ENCODE results near the gene SLC24A1. TPM values are rescaled to one million over a fixed set of nuclear protein-coding genes. Genes with fewer than 3 reads are reported as not detected.

The SLC24A1 gene
- total RNA-seq, result 1 to 10 TPM; 4.3 to 5.4 TPM

GRCh38 chr15:65621638-65622037, at the start of gene SLC24A1:
Gene SLC24A1, plus strand, starts transcription at chr15:65621938. Its CDS starts 2,143 bp downstream, at chr15:65624081.
- Mint-ChIP-seq H3K4me1 (no peaks in the 10 kb centered on the region), H3K27ac (no peak within 1 kb of the TSS), H3K9me3 (no peaks in the 10 kb centered on the region), H3K4me3 (no peak within 1 kb of the TSS), H3K36me3 (ENCODE audit: low read depth) (no peaks in the 10 kb centered on the region), H3K27me3 (no peaks in the 10 kb centered on the region)
- CTCF ChIA-PET, result interaction anchor here (0.8 to 0.9 kb wide), 2 partner anchors 11 to 236 kb away, joined by 3 read pairs; partner anchors contain the start of gene INTS14
- POLR2A ChIA-PET, result no interaction called here
- DNase-seq, result no peak

GRCh38 chr15:65571971-65572370, 49.8 kb upstream of the SLC24A1 start:
- Mint-ChIP-seq H3K4me1 (no peaks in the 10 kb centered on the region), H3K36me3 (ENCODE audit: low read depth) (peaks cover 20% of the 10 kb centered on the region), H3K27ac (no peak overlapping the region), H3K4me3 (no peak overlapping the region), H3K27me3 (no peaks in the 10 kb centered on the region), H3K9me3 (no peaks in the 10 kb centered on the region)
- ChIA-PET CTCF (interaction anchor here (0.6 to 0.9 kb wide), 2 partner anchors 20 to 936 kb away, joined by 4 to 6 read pairs; no protein-coding TSS in a partner anchor), POLR2A (no interaction called here)
- DNase-seq, result no peak

DNA sequence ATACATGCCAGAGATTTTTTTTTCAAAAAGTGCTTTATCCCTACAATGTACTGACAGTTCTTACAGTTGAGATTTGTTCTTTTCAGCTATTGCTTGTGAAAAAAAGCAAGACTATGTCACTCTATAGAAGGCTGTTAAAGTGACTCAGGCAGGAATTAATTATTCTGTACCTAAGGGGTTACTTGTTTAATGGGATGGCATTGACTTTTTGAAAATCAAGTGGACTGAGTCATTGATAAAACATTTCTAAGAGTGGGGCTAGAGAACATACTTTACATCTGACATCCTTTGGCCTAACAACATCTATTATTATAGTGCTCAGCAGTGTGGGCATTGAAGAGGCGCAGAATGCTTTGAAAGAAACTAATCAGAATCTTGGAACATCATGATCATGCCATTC, 45.1 kb upstream of the SLC24A1 start:
- H3K4me3 Mint-ChIP-seq, result no peak overlapping the region
- H3K36me3 Mint-ChIP-seq (ENCODE audit: low read depth), result peaks cover 48% of the 10 kb centered on the region
- no peaks in the 10 kb centered on the region for H3K9me3 Mint-ChIP-seq
- ChIA-PET POLR2A (no interaction called here), CTCF (interaction anchor here (1.0 to 1.2 kb wide), 2 partner anchors 8 to 46 kb away, joined by 3 read pairs; partner anchors contain the start of gene HACD3)
- H3K27me3 Mint-ChIP-seq, result no peaks in the 10 kb centered on the region
- DNase-seq, result no peak
- H3K27ac Mint-ChIP-seq, result no peak overlapping the region
- H3K4me1 Mint-ChIP-seq, result peaks cover 9% of the 10 kb centered on the region

GRCh38 chr15:65577129-65577996, 44.4 kb upstream of the SLC24A1 start:
- peaks cover 9% of the 10 kb centered on the region for H3K4me1 Mint-ChIP-seq
- peak overlapping the region; percentile 39 for H3K27ac Mint-ChIP-seq
- H3K9me3 Mint-ChIP-seq, result no peaks in the 10 kb centered on the region
- peaks cover 52% of the 10 kb centered on the region for H3K36me3 Mint-ChIP-seq (ENCODE audit: low read depth)
- ChIA-PET POLR2A (no interaction called here), CTCF (no interaction called here)
- no peaks in the 10 kb centered on the region for H3K27me3 Mint-ChIP-seq
- no peak for DNase-seq
- no peak overlapping the region for H3K4me3 Mint-ChIP-seq

DNA sequence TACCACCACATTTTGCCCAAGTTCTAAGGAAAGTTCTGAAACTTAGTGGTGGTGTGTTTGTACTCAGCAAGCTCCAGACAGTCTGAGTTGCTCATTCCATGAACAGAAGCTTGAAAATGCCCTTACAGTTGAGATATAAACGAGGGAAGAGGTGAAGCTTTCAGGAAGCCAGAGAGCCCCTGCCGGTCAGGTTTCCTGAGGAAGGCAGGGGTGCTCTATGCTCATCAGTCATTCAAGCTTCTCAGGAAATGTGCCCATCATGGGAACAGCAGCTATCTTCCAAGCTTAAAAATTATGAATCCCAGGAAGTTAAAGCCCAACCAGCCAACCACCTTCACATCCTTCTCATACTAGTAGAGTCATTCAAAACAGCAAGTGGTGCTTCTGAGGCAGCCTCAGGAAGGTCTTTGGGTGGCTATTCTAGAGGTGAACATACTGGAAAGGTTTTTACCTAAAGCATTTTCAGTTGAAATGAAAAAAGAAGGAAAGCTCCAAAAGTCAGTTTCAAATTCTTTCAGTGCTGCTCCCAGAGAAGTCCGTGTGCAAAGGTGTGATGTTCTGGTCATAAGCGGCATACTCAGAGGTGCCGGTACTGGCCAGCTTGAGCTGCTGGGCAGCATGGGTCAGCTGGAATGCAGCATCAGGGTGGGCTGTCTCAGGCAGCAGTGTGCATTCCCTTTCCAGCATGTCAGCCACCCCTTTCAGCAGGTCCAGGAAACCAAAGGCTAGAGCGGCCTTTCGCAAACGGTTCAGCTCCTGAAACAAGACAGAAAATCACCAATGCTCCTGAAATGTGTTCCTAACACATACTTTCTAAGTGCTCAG, 42.6 kb upstream of the SLC24A1 start:
- POLR2A ChIA-PET, result no interaction called here
- DNase-seq, result no peak
- CTCF ChIA-PET, result interaction anchor here (0.5 to 1.6 kb wide), 4 partner anchors 11 to 26 kb away, joined by 3 to 6 read pairs (median 4); no protein-coding TSS in a partner anchor
- Mint-ChIP-seq H3K27ac (no peak overlapping the region), H3K36me3 (ENCODE audit: low read depth) (peaks cover 67% of the 10 kb centered on the region), H3K4me1 (peaks cover 24% of the 10 kb centered on the region), H3K27me3 (no peaks in the 10 kb centered on the region), H3K4me3 (no peak overlapping the region), H3K9me3 (no peaks in the 10 kb centered on the region)

DNA sequence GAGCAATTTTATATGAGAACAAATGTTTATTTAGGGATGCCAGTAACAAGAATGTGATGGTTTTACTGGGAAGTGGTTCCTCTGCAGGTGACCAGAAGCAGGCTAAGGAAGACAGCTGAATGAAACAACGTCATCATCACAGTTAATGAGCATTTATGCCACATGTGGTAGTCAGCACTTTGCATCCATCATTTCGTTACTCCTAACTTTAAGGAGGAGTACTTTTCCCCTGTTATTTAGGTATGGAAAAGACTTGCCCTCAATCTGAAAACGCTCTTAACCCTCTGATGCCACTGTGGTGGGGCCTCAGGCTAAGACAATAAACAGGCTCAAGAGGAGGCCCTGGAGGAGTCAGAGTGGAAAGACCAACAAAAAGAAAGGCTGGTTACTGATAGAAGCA, 42.0 kb upstream of the SLC24A1 start:
- Mint-ChIP-seq H3K4me3 (no peak overlapping the region), H3K4me1 (peaks cover 30% of the 10 kb centered on the region), H3K9me3 (no peaks in the 10 kb centered on the region), H3K36me3 (ENCODE audit: low read depth) (peaks cover 73% of the 10 kb centered on the region), H3K27me3 (no peaks in the 10 kb centered on the region), H3K27ac (no peak overlapping the region)
- ChIA-PET CTCF (interaction anchor here (0.7 to 1.6 kb wide), 2 partner anchors 10 to 24 kb away, joined by 3 to 6 read pairs; no protein-coding TSS in a partner anchor), POLR2A (no interaction called here)
- no peak for DNase-seq

DNA sequence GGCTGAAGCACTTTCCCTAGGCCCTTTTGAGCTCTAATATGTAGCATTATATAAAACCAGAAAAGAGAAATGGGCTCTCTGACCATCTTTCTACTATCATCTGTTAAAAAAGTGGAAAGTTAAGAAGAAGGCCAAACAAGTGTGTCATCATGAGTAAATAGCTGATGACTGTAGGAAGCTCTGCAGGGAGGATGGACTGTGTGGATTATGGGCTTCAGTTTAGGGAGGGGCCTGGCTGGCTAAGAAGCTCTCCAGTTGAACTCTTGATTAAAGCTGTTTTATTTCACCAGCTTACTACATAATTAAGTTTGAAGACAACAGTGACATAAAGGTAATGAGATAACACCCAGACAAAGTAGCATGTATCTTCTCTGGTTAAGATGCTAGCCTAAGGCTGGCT, 41.5 kb upstream of the SLC24A1 start:
- CTCF ChIA-PET, result interaction anchor here (0.8 to 1.6 kb wide), 2 partner anchors 10 to 31 kb away, joined by 3 to 6 read pairs; no protein-coding TSS in a partner anchor
- DNase-seq, result no peak
- Mint-ChIP-seq H3K36me3 (ENCODE audit: low read depth) (peaks cover 74% of the 10 kb centered on the region), H3K9me3 (no peaks in the 10 kb centered on the region), H3K4me1 (peaks cover 31% of the 10 kb centered on the region), H3K4me3 (no peak overlapping the region), H3K27ac (no peak overlapping the region), H3K27me3 (no peaks in the 10 kb centered on the region)
- POLR2A ChIA-PET, result no interaction called here

DNA sequence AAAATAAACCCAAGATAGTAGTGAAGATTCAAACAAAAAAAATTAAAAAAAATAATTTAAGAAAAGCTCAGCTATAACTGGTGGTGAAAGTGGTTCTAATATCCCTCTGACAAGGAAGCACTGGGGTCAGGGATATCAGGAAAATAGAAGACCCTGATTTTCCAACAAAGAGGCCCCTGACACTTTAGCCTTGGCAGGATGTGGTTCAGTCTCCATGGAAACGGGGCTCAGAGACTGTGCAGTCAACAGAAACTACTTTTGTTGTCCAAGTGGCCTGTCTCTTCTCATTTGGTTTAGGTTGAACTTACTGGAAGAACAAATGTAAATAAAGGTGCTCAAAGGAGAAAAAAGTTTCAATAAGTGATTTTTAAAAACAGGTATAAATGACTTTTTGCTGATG, 38.0 kb upstream of the SLC24A1 start:
- ChIA-PET POLR2A (no interaction called here), CTCF (interaction anchor here (1.4 to 1.7 kb wide), 2 partner anchors 12 to 27 kb away, joined by 3 to 4 read pairs; partner anchors contain the start of gene INTS14)
- H3K9me3 Mint-ChIP-seq, result no peaks in the 10 kb centered on the region
- no peaks in the 10 kb centered on the region for H3K27me3 Mint-ChIP-seq
- peak overlapping the region; percentile 34 for H3K4me3 Mint-ChIP-seq
- H3K4me1 Mint-ChIP-seq, result peaks cover 34% of the 10 kb centered on the region
- peak; percentile 78 for DNase-seq
- peak overlapping the region; percentile 84 for H3K27ac Mint-ChIP-seq
- H3K36me3 Mint-ChIP-seq (ENCODE audit: low read depth), result peaks cover 73% of the 10 kb centered on the region

DNA sequence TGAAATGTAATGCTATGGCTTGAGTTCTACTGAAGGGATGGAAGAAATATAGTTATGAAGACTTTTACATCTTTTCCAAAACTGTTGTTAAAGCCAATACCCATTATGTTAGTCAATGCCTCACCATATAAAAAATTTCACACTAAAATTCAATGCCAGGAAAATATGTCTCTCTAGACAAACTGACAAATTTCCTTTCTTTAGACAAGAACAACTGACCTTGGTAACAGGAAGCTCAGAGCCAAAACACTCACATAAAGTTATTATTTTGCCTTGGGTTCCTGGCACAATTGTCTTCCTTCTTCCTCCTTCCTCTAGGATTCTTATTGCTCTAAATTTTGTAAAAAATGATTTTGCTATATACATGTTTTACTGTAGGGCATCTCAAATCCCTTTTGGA, 37.5 kb upstream of the SLC24A1 start:
- DNase-seq, result no peak
- Mint-ChIP-seq H3K36me3 (ENCODE audit: low read depth) (peaks cover 68% of the 10 kb centered on the region), H3K4me1 (peaks cover 30% of the 10 kb centered on the region), H3K9me3 (no peaks in the 10 kb centered on the region), H3K27me3 (no peaks in the 10 kb centered on the region), H3K4me3 (peak overlapping the region; percentile 34), H3K27ac (peak overlapping the region; percentile 84)
- ChIA-PET CTCF (interaction anchor here (1.0 to 1.7 kb wide), 4 partner anchors 8 to 27 kb away, joined by 3 to 4 read pairs (median 3); partner anchors contain the start of gene INTS14), POLR2A (interaction anchor here (0.6 kb wide), 1 partner anchor 284 kb away, joined by 3 read pairs; no protein-coding TSS in a partner anchor)

DNA sequence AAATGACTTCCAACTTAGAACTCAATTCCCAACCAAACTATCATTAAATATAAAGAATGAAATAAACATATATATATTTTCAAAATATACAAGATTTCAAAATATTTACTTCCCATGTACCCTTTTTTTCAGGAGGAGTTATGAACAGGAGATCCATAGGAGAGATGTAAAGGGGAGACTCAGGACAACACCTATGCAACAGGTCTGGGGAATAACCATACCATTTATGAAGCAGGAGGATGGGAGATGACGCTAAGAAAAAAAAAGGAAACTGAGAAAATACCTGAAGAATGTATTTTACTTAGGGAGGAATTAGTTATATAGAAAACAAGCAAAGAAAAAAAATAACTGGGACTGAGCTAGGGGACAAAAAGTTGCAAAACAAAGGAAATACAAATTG, 34.6 kb upstream of the SLC24A1 start:
- H3K27me3 Mint-ChIP-seq, result no peaks in the 10 kb centered on the region
- DNase-seq, result no peak
- CTCF ChIA-PET, result no interaction called here
- no peaks in the 10 kb centered on the region for H3K9me3 Mint-ChIP-seq
- POLR2A ChIA-PET, result no interaction called here
- no peak overlapping the region for H3K4me3 Mint-ChIP-seq
- peaks cover 64% of the 10 kb centered on the region for H3K36me3 Mint-ChIP-seq (ENCODE audit: low read depth)
- no peak overlapping the region for H3K27ac Mint-ChIP-seq
- peaks cover 27% of the 10 kb centered on the region for H3K4me1 Mint-ChIP-seq

GRCh38 chr15:65595960-65596359, 25.8 kb upstream of the SLC24A1 start:
- Mint-ChIP-seq H3K9me3 (no peaks in the 10 kb centered on the region), H3K27me3 (no peaks in the 10 kb centered on the region), H3K4me1 (peaks cover 7% of the 10 kb centered on the region), H3K4me3 (no peak overlapping the region), H3K27ac (no peak overlapping the region), H3K36me3 (ENCODE audit: low read depth) (peaks cover 41% of the 10 kb centered on the region)
- CTCF ChIA-PET, result interaction anchor here (0.5 to 1.6 kb wide), 6 partner anchors 11 to 286 kb away, joined by 3 to 4 read pairs (median 3); partner anchors contain the start of gene INTS14
- POLR2A ChIA-PET, result interaction anchor here (0.6 kb wide), 1 partner anchor 267 kb away, joined by 3 read pairs; no protein-coding TSS in a partner anchor
- DNase-seq, result peak; percentile 23

- ChIA-PET POLR2A (no interaction called here), CTCF (no interaction called here)
- Mint-ChIP-seq H3K27ac (no peak overlapping the region), H3K36me3 (ENCODE audit: low read depth) (peaks cover 32% of the 10 kb centered on the region), H3K9me3 (no peaks in the 10 kb centered on the region), H3K27me3 (no peaks in the 10 kb centered on the region), H3K4me1 (peaks cover 7% of the 10 kb centered on the region), H3K4me3 (no peak overlapping the region)
- DNase-seq, result no peak
Observed at GRCh38 chr15:65598468-65598867, 23.3 kb upstream of the SLC24A1 start.

Data from activated CD4-positive, alpha-beta T cell treated with anti-CD3 and anti-CD28 coated beads, Interleukin-2, amount 10 ng/mL, durations not matched to agents 7 days and 5 days (primary cell).